Muscle layer of duodenum (tissue), 2 donors: Measurements from ENCODE around the gene STK33.
A peak's percentile ranks its signal among the peaks of the same experiment; 100 is the strongest.

Experiments used
- H3K27ac ChIP-seq: one replicate; pipeline ENCODE4 v1.7.0; 2013; ENCODE audit warnings: mild to moderate bottlenecking, low read length
- H3K27me3 ChIP-seq: one replicate; pipeline ENCODE4 v1.7.0; 2013; ENCODE audit warnings: low read depth, mild to moderate bottlenecking, control low read depth, low read length
- H3K36me3 ChIP-seq, 2 donors: one replicate each; pipeline ENCODE4 v1.7.0; 2013; ENCODE audit warnings: low read length in 2 of 2, control low read depth in 1 of 2, mild to moderate bottlenecking in 1 of 2; ENCODE audit not compliant: insufficient read depth in 2 of 2, control insufficient read depth in 1 of 2
- H3K4me1 ChIP-seq, 2 donors: one replicate each; pipeline ENCODE4 v1.7.0; 2013; ENCODE audit warnings: low read length in 2 of 2, mild to moderate bottlenecking in 2 of 2, control low read depth in 1 of 2, moderate library complexity in 1 of 2; ENCODE audit not compliant: insufficient read depth in 2 of 2, control insufficient read depth in 1 of 2
- H3K4me3 ChIP-seq, 2 donors: one replicate each; pipeline ENCODE4 v1.7.0; 2013; ENCODE audit warnings: low read length in 2 of 2, low read depth in 1 of 2, mild to moderate bottlenecking in 1 of 2
- H3K9me3 ChIP-seq, 2 donors: one replicate each; pipeline ENCODE4 v1.7.0; 2013; ENCODE audit warnings: low read length in 2 of 2, control low read depth in 1 of 2, mild to moderate bottlenecking in 1 of 2; ENCODE audit not compliant: control insufficient read depth in 1 of 2
- donor health status: healthy.

Gene STK33

DNA sequence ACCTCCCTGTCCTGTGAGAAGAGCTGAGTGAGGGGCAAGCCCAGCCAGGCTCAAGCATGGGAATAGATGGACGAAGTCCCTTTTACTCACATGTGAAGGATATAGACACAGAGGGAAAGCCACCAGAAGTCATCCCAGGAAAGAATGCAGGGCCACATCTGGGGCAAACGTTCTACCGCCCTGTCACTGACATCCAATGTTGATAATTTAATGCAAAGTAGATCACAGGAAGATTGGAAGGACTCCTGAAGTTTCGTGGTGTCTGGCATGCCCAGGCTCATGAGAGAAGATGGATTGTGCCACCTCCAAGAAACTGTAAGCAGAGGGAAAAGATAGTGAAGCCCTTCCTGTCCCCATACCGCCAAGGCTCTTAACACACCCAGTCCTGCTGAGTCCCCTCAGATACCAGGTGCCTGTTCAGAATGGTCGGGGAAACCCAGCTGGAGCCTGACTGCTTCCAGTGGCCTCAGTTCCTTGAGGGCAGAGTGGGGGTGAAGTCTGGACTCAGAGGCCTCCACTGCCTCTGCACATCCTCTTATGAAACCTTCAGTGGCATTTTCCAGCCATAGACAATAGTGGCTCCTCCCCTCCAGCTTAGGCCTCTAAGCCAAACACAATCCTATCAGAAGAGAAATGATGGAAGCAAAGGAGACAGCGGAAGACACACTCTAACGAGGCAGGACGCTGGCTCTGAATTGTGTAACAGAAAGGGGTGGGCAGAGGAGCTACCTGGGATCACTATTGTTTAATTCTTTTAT lies 7.5 kb upstream of the STK33 start:
- H3K4me1 ChIP-seq, result no peaks in the 10 kb centered on the region
- no peaks in the 10 kb centered on the region for H3K9me3 ChIP-seq
- no peak overlapping the region for H3K4me3 ChIP-seq
- H3K27ac ChIP-seq, result no peak overlapping the region
- H3K27me3 ChIP-seq, result no peaks in the 10 kb centered on the region
- no peaks in the 10 kb centered on the region for H3K36me3 ChIP-seq

GRCh38 chr11:8598506-8598905 lies 4.5 kb upstream of the STK33 start:
- H3K27me3 ChIP-seq, result no peaks in the 10 kb centered on the region
- no peak overlapping the region for H3K4me3 ChIP-seq
- H3K4me1 ChIP-seq, result peaks cover 0 to 9% of the 10 kb centered on the region in 2 donors
- H3K36me3 ChIP-seq, result no peaks in the 10 kb centered on the region
- no peaks in the 10 kb centered on the region for H3K9me3 ChIP-seq
- H3K27ac ChIP-seq, result no peak overlapping the region

DNA sequence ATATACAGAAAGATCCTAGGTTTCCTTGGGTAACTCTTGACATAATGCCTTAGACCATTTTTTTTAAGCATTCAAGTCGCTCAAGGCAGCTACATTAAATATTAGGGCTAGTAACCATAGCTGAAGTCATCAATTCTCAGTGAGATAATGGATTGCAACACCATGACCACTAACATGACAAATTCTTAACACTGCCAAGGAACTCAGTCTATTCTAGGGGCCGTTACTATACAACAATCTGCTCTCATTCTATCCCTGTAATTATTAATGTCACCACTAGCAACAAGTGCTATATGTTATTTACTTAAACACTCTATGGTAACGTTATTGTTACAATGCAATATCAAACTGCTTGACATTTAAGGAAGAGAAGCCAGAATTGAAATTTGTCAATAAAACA lies 3.2 kb upstream of the STK33 start:
- H3K9me3 ChIP-seq, result no peaks in the 10 kb centered on the region
- H3K27ac ChIP-seq, result no peak overlapping the region
- H3K4me1 ChIP-seq, result peaks cover 0 to 9% of the 10 kb centered on the region in 2 donors
- H3K4me3 ChIP-seq, result no peak overlapping the region
- H3K27me3 ChIP-seq, result no peaks in the 10 kb centered on the region
- H3K36me3 ChIP-seq, result no peaks in the 10 kb centered on the region

DNA sequence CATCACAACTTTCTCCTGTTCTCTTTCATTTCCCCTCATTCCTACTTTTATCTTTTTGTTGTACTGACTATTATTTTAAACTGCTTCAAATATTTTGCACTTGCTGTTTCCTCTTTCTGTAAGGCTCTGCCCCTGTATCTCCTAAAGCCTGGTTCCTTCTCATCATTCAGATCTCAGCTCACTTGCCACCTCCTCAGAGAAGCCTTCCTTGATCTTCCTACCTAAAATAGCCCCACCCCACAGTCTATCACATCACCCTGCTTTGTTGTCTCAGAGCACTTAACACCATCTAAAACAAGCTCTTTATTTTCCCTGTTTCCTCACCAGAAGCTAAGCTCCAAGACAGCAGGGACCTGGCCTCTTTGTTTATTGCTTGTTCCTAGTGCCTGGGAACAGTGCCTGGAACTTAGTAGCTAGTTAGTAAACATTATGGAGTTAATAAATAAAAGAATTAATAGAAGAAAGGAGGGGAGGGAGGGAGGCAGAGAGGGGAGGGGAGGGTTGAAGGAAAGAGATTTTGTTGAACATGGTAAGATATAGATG lies 2.5 kb upstream of the STK33 start:
- H3K27me3 ChIP-seq, result no peaks in the 10 kb centered on the region
- no peak overlapping the region for H3K27ac ChIP-seq
- H3K4me3 ChIP-seq, result no peak overlapping the region
- no peaks in the 10 kb centered on the region for H3K9me3 ChIP-seq
- H3K4me1 ChIP-seq, result peaks cover 0 to 9% of the 10 kb centered on the region in 2 donors
- no peaks in the 10 kb centered on the region for H3K36me3 ChIP-seq

GRCh38 chr11:8593455-8593854 lies 573 bp downstream of the STK33 start:
- H3K36me3 ChIP-seq, result no peaks in the 10 kb centered on the region
- H3K4me3 ChIP-seq, result peak overlapping the region; percentile 60 to 84
- peaks cover 0 to 9% of the 10 kb centered on the region in 2 donors for H3K4me1 ChIP-seq
- H3K27me3 ChIP-seq, result no peaks in the 10 kb centered on the region
- H3K9me3 ChIP-seq, result no peaks in the 10 kb centered on the region
- no peak overlapping the region for H3K27ac ChIP-seq

DNA sequence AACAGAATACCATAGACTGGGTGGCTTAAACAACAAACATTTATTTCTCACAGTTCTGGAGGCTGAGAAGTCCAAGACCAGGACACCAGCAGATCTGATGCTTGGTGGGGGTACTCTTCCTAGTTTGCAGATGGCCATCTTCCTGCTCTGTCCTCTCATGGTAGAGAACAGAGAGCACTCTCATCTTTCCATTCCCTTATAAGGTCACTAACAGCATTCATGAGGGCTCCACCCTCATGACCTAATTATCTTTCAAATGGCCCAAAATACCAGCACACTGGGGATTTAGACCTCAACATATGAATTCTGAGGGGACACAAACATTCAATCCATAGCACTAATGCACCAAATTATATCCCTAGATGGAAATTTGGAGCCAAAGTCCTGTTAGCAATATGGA lies 6.1 kb downstream of the STK33 start:
- no peak overlapping the region for H3K4me3 ChIP-seq

GRCh38 chr11:8586805-8587204 lies 7.2 kb downstream of the STK33 start:
- Histone ChIP-seq H3K4me3 (no peak overlapping the region), H3K9me3 (peaks cover 0 to 4% of the 10 kb centered on the region in 2 donors), H3K36me3 (no peaks in the 10 kb centered on the region), H3K4me1 (no peaks in the 10 kb centered on the region), H3K27me3 (no peaks in the 10 kb centered on the region), H3K27ac (no peak overlapping the region)

More for the DNA sequence above, 6.1 kb downstream of the STK33 start:
- no peaks in the 10 kb centered on the region for H3K36me3 ChIP-seq
- H3K27ac ChIP-seq, result no peak overlapping the region
- no peaks in the 10 kb centered on the region for H3K27me3 ChIP-seq
- peaks cover 0 to 4% of the 10 kb centered on the region in 2 donors for H3K9me3 ChIP-seq
- H3K4me1 ChIP-seq, result no peaks in the 10 kb centered on the region

- Histone ChIP-seq H3K9me3 (peaks cover 0 to 4% of the 10 kb centered on the region in 2 donors), H3K4me1 (no peaks in the 10 kb centered on the region), H3K4me3 (no peak overlapping the region), H3K27ac (no peak overlapping the region), H3K27me3 (no peaks in the 10 kb centered on the region), H3K36me3 (no peaks in the 10 kb centered on the region)
Observed at GRCh38 chr11:8586184-8586583, 7.8 kb downstream of the STK33 start.

GRCh38 chr11:8584511-8584910 lies 9.5 kb downstream of the STK33 start:
- H3K9me3 ChIP-seq, result peaks cover 0 to 4% of the 10 kb centered on the region in 2 donors
- H3K27ac ChIP-seq, result no peak overlapping the region
- H3K27me3 ChIP-seq, result no peaks in the 10 kb centered on the region
- no peaks in the 10 kb centered on the region for H3K36me3 ChIP-seq
- H3K4me1 ChIP-seq, result no peaks in the 10 kb centered on the region
- H3K4me3 ChIP-seq, result no peak overlapping the region

GRCh38 chr11:8584082-8584481 lies 9.9 kb downstream of the STK33 start:
- H3K9me3 ChIP-seq, result peaks cover 0 to 4% of the 10 kb centered on the region in 2 donors
- H3K4me1 ChIP-seq, result no peaks in the 10 kb centered on the region
- H3K27me3 ChIP-seq, result no peaks in the 10 kb centered on the region
- no peak overlapping the region for H3K4me3 ChIP-seq
- H3K36me3 ChIP-seq, result no peaks in the 10 kb centered on the region
- H3K27ac ChIP-seq, result no peak overlapping the region

DNA sequence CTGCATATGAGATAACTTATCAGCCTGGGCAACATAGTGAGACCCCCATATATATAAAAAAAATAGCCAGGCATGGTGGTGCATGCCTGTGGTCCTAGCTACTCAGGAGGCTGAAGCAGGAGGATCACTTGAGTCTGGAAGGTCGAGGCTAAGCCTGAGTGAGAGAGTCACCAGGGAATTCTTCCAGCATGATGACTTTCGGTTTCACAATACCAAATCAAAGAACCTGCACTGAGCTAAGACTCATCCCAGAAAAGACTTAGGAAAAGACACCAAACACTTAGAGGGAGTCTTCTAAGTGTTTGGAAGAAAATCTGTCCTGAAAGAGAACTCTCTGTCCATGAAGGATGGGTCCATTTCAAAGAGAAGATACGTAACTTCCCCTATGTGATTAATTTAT lies 12.7 kb downstream of the STK33 start:
- Histone ChIP-seq H3K9me3 (no peaks in the 10 kb centered on the region), H3K4me1 (no peaks in the 10 kb centered on the region), H3K4me3 (no peak overlapping the region), H3K36me3 (no peaks in the 10 kb centered on the region), H3K27ac (no peak overlapping the region), H3K27me3 (no peaks in the 10 kb centered on the region)
